GM23338 (cell line): ENCODE measurements around the gene TTLL5. TPM values are rescaled to one million over a fixed set of nuclear protein-coding genes. Genes with fewer than 3 reads are reported as not detected.

ENCODE experiments used
- ATAC-seq: fragments of 200-7000 bp; cut with Tn5 transposase; 3 replicates; pipeline ENCODE4 v1.9.1; 2020
- DNase-seq: peaks from one replicate; pipeline ENCODE4 v3.0.0-alpha.2; 2015; ENCODE audit warnings: low spot score
- H2AFZ ChIP-seq: fragments of 200-600 bp; sonication (generic); 2 replicates; pipeline ENCODE4 v1.8.0; 2016; ENCODE audit warnings: antibody characterized with exemption, mild to moderate bottlenecking, moderate library complexity
- H3F3A ChIP-seq: fragments of 200-600 bp; sonication (generic); replicated peaks from 2 replicates; pipeline ENCODE4 v1.8.0; 2017; ENCODE audit warnings: antibody characterized with exemption, mixed run types, low read depth
- H3K27ac ChIP-seq: fragments of 200-600 bp; sonication (generic); 2 replicates; pipeline ENCODE4 v1.6.1; 2016; ENCODE audit warnings: low read depth
- H3K27me3 ChIP-seq: fragments of 200-600 bp; sonication (generic); 2 replicates; pipeline ENCODE4 v1.8.0; 2016; ENCODE audit warnings: mild to moderate bottlenecking, mixed run types, moderate library complexity; ENCODE audit not compliant: insufficient read depth
- H3K36me3 ChIP-seq: fragments of 200-600 bp; sonication (generic); 2 replicates; pipeline ENCODE4 v1.8.0; 2016; ENCODE audit warnings: mild to moderate bottlenecking; ENCODE audit not compliant: insufficient read depth
- H3K4me1 ChIP-seq: fragments of 200-600 bp; sonication (generic); 2 replicates; pipeline ENCODE4 v1.8.0; 2016; ENCODE audit warnings: mild to moderate bottlenecking, moderate library complexity; ENCODE audit not compliant: insufficient read depth
- H3K4me2 ChIP-seq: fragments of 200-600 bp; sonication (generic); 2 replicates; pipeline ENCODE4 v1.7.1; 2017; ENCODE audit warnings: mixed run types
- H3K4me3 ChIP-seq: fragments of 200-600 bp; sonication (generic); 2 replicates; pipeline ENCODE4 v1.6.1; 2016; ENCODE audit warnings: mixed run types
- H3K79me2 ChIP-seq: fragments of 200-600 bp; sonication (generic); replicated peaks from 2 replicates; pipeline ENCODE4 v1.8.0; 2017; ENCODE audit warnings: mild to moderate bottlenecking; ENCODE audit not compliant: insufficient read depth
- H3K9me2 ChIP-seq: fragments of 200-600 bp; sonication (generic); 2 replicates; pipeline ENCODE4 v1.8.0; 2017; ENCODE audit not compliant: insufficient read depth
- H4K20me1 ChIP-seq: fragments of 200-600 bp; sonication (generic); replicated peaks from 2 replicates; pipeline ENCODE4 v1.8.0; 2017; ENCODE audit warnings: mild to moderate bottlenecking; ENCODE audit not compliant: insufficient read depth
- H3K27ac Mint-ChIP-seq: 2 replicates; pipeline ENCODE4 v1.8.0; 2020; ENCODE audit warnings: inconsistent platforms, mild to moderate bottlenecking, moderate library complexity, mixed read lengths
- H3K27me3 Mint-ChIP-seq: 3 replicates; pipeline ENCODE4 v1.8.0; 2022; ENCODE audit warnings: low read depth, mild to moderate bottlenecking, moderate library complexity, mixed read lengths, inconsistent platforms; ENCODE audit not compliant: insufficient read depth, poor library complexity
- H3K36me3 Mint-ChIP-seq: 3 replicates; pipeline ENCODE4 v1.8.0; 2021; ENCODE audit warnings: low read depth, mild to moderate bottlenecking, inconsistent platforms, moderate library complexity, mixed read lengths
- H3K4me1 Mint-ChIP-seq: 3 replicates; pipeline ENCODE4 v1.8.0; 2020; ENCODE audit warnings: mild to moderate bottlenecking, inconsistent platforms, mixed read lengths
- H3K4me3 Mint-ChIP-seq: 3 replicates; pipeline ENCODE4 v1.8.0; 2021; ENCODE audit warnings: moderate library complexity, mild to moderate bottlenecking, inconsistent platforms, mixed read lengths
- H3K9me3 Mint-ChIP-seq: 3 replicates; pipeline ENCODE4 v1.8.0; 2020; ENCODE audit warnings: moderate library complexity, mild to moderate bottlenecking, inconsistent platforms, mixed read lengths
- CREB1 ChIP-seq: fragments of 250-450 bp; sonication (Bioruptor Pico); IDR thresholded peaks from 2 replicates; pipeline ENCODE4 v1.5.0; 2020; ENCODE audit warnings: low read depth, mild to moderate bottlenecking, moderate library complexity
- CTCF ChIP-seq, 2 experiments: fragments of 200-600 bp in 1 of 2; sonication (generic) in 1 of 2; conservative IDR thresholded peaks; 2 replicates each; pipeline versions ENCODE4 v1.5.1 to v1.6.1; 2016 to 2017; ENCODE audit warnings: antibody characterized with exemption in 2 of 2, low read depth in 2 of 2, mild to moderate bottlenecking in 2 of 2, moderate library complexity in 1 of 2
- ETS1 ChIP-seq: IDR thresholded peaks from 2 replicates; pipeline ENCODE4 v1.6.1; 2016; ENCODE audit warnings: antibody characterized with exemption
- JUNB ChIP-seq: IDR thresholded peaks from one replicate; pipeline ENCODE4 v1.6.1; 2016; ENCODE audit warnings: antibody characterized with exemption; ENCODE audit not compliant: unreplicated experiment
- NANOG ChIP-seq: IDR thresholded peaks from 2 replicates; pipeline ENCODE4 v1.6.1; 2016; ENCODE audit warnings: antibody characterized with exemption, borderline replicate concordance
- POLR2AphosphoS5 ChIP-seq: IDR thresholded peaks from 2 replicates; pipeline ENCODE4 v1.6.1; 2016; ENCODE audit warnings: antibody characterized with exemption, low read depth
- REST ChIP-seq: IDR thresholded peaks from one replicate; pipeline ENCODE4 v1.6.1; 2018; ENCODE audit warnings: antibody characterized with exemption; ENCODE audit not compliant: unreplicated experiment
- STAT1 ChIP-seq: IDR thresholded peaks from one replicate; pipeline ENCODE4 v1.6.1; 2016; ENCODE audit warnings: antibody characterized with exemption; ENCODE audit not compliant: unreplicated experiment
- ZNF114 ChIP-seq: fragments of 250-450 bp; sonication (Bioruptor Pico); IDR thresholded peaks from 2 replicates; pipeline ENCODE4 v1.5.0; 2020; ENCODE audit warnings: mild to moderate bottlenecking, moderate library complexity
- polyA plus RNA-seq: library from polyadenylated mRNA; unstranded; fragments of >200 nt; fragmentation: Nextera tagmentation; extraction: Ambion mirVana; gene quantifications from 2 replicates; pipeline ENCODE4 v1.2.1, GENCODE V29; 2016
- total RNA-seq: library from RNA; depleted of rRNA; stranded (reverse); fragments of >200 nt; shearing (Covaris generic); gene quantifications from 2 replicates; pipeline ENCODE4 v1.2.3, GENCODE V29; 2014

TTLL5 gene
- total and polyA plus RNA-seq, 2 experiments from 2014 or later: 33.5 to 35.4 TPM

- TF ChIP-seq ETS1: no peak
These were observed 71.8 kb downstream of the TTLL5 start (continued) for GRCh38 chr14:75732888-75733287.

- Histone ChIP-seq H3K4me1 (no peaks in the 10 kb centered on the region), H3K79me2 (no peaks in the 10 kb centered on the region), H2AFZ (no peak overlapping the region), H3K36me3 (no peaks in the 10 kb centered on the region; the same call in 1 of the 2 replicates), H3K27me3 (no peaks in the 10 kb centered on the region), H4K20me1 (0 out of 2 replicates have a peak, but pooled peaks cover 5% of the 10 kb centered on the region), H3F3A (no peaks in the 10 kb centered on the region), H3K4me2 (no peak overlapping the region), H3K4me3 (no peak overlapping the region), H3K27ac (no peak overlapping the region), H3K9me2 (no peaks in the 10 kb centered on the region)
- H3K4me1 Mint-ChIP-seq: peaks cover 8% of the 10 kb centered on the region
- TF ChIP-seq CREB1 (CRISPR knock-in tag) (no peak), STAT1 (no peak), NANOG (no peak), JUNB (no peak), ZNF114 (CRISPR knock-in tag) (no peak), REST (no peak), POLR2AphosphoS5 (no peak), CTCF (conservative IDR thresholded peaks at IDR 0.05; ENCODE audit: low read depth in 2 of 2) (no peak)
- H3K4me3 Mint-ChIP-seq: no peak overlapping the region
- no peak for DNase-seq
- peaks cover 2% of the 10 kb centered on the region for H3K27me3 Mint-ChIP-seq
- peaks cover 3% of the 10 kb centered on the region; the same call in 1 of the 3 replicates for H3K36me3 Mint-ChIP-seq
- no peak for ATAC-seq
- peak overlapping the region; percentile 15 for H3K27ac Mint-ChIP-seq
- no peaks in the 10 kb centered on the region for H3K9me3 Mint-ChIP-seq
These were observed 73.8 kb downstream of the TTLL5 start for GRCh38 chr14:75734854-75735253.
